ENCODE results near the gene NUP214. TPM values are rescaled to one million over a fixed set of nuclear protein-coding genes. Genes with fewer than 3 reads are reported as not detected.

Gene NUP214
- total RNA-seq, 1 donor from 2014 or later, result 70.2 TPM

DNA sequence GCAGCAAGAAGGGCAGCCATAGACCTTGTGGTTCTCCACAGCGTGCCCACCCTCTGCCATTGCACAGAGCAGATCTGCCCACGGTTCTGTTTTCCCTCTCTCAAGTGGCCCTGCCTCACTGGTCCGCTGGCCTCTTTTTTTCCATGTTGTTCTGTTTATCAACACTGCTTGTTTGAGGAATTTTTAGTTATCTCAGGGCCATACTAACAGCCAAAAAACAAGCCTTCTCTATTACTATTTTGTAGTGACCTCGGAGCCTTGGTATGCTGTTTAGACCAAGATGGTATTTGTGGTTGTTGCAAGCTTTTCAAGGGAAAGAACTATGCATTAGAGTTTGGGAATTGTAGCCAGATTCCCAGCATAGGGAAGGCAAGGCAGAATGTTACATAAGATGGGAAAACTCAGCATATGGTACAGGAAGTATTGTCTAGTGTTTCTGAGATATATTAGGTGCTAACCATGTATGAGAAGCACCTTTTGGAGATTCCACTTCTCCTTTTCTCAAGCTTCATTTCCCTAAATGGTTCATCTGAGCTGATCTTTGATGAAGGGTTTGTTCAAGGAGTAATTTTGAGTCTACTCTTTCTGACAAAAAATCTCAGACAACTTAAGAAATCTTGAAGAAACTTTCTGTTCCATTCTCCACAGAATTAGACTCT lies 54.3 kb downstream of the NUP214 start:
- DNase-seq (ENCODE audit: extremely low spot score in 2 of 2), result no peak
- TF ChIP-seq POLR2AphosphoS5 (IDR thresholded peaks at IDR 0.05; ENCODE audit: insufficient read depth in 1 of 2, low read depth in 1 of 2) (no peak), POLR2A (IDR thresholded peaks at IDR 0.05) (no peak), CTCF (IDR thresholded peaks at IDR 0.05) (no peak)
- Histone ChIP-seq H3K4me3 (no peak overlapping the region), H3K4me1 (no peaks in the 10 kb centered on the region), H3K27me3 (no peaks in the 10 kb centered on the region), H3K27ac (no peak overlapping the region), H3K36me3 (peaks cover 0 to 53% of the 10 kb centered on the region in 2 donors), H3K9me3 (no peaks in the 10 kb centered on the region)
- intact Hi-C loops (cut with DNase I), result loop anchor here (5.0 kb wide), 1 partner anchor 153 kb away; no protein-coding TSS in a partner anchor

DNA sequence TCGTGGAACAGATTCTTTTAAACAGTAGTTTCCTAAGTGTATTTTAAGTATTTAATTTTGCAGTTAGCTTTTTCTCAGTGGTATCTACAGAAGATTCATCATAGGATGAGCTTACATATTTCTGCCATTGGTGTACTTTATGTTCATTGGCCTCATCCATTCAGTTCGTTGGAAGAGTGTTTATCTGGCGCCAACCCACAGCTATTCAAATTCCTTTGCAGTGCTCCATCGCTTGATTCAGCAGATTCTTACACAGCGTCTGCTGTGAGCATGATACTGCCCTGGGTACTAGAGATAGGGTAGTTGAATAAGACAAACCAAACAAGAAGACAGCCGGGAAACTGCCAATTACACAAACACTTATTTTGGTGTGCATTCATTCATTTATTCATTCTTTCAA lies 55.1 kb downstream of the NUP214 start:
- no peaks in the 10 kb centered on the region for H3K27me3 ChIP-seq
- TF ChIP-seq POLR2A (IDR thresholded peaks at IDR 0.05), result no peak
- DNase-seq (ENCODE audit: extremely low spot score in 2 of 2), result no peak
- intact Hi-C loops (cut with DNase I), result no loop called here
- H3K4me3 ChIP-seq, result no peak overlapping the region
- peaks cover 0 to 46% of the 10 kb centered on the region in 2 donors for H3K36me3 ChIP-seq
- no peaks in the 10 kb centered on the region for H3K4me1 ChIP-seq
- H3K9me3 ChIP-seq, result no peaks in the 10 kb centered on the region
- no peak overlapping the region for H3K27ac ChIP-seq

GRCh38 chr9:131181091-131181681 lies 55.8 kb downstream of the NUP214 start:
- Histone ChIP-seq H3K27me3 (no peaks in the 10 kb centered on the region), H3K4me3 (no peak overlapping the region), H3K9me3 (no peaks in the 10 kb centered on the region), H3K4me1 (no peaks in the 10 kb centered on the region), H3K36me3 (peaks cover 0 to 43% of the 10 kb centered on the region in 2 donors), H3K27ac (no peak overlapping the region)
- TF ChIP-seq POLR2AphosphoS5 (IDR thresholded peaks at IDR 0.05; ENCODE audit: insufficient read depth in 1 of 2, low read depth in 1 of 2) (no peak), POLR2A (IDR thresholded peaks at IDR 0.05) (no peak), CTCF (IDR thresholded peaks at IDR 0.05) (no peak)
- no peak for DNase-seq (ENCODE audit: extremely low spot score in 2 of 2)
- intact Hi-C loops (cut with DNase I), result no loop called here

- Histone ChIP-seq H3K4me1 (no peaks in the 10 kb centered on the region), H3K36me3 (peaks cover 0 to 57% of the 10 kb centered on the region in 2 donors), H3K27ac (no peak overlapping the region), H3K9me3 (no peaks in the 10 kb centered on the region), H3K4me3 (no peak overlapping the region), H3K27me3 (no peaks in the 10 kb centered on the region)
- intact Hi-C loops (cut with DNase I), result no loop called here
- no peak for DNase-seq (ENCODE audit: extremely low spot score in 2 of 2)
- TF ChIP-seq CTCF (IDR thresholded peaks at IDR 0.05) (no peak), POLR2AphosphoS5 (IDR thresholded peaks at IDR 0.05; ENCODE audit: insufficient read depth in 1 of 2, low read depth in 1 of 2) (no peak), POLR2A (IDR thresholded peaks at IDR 0.05) (no peak)
These were observed 60.5 kb downstream of the NUP214 start for GRCh38 chr9:131185924-131186323.

DNA sequence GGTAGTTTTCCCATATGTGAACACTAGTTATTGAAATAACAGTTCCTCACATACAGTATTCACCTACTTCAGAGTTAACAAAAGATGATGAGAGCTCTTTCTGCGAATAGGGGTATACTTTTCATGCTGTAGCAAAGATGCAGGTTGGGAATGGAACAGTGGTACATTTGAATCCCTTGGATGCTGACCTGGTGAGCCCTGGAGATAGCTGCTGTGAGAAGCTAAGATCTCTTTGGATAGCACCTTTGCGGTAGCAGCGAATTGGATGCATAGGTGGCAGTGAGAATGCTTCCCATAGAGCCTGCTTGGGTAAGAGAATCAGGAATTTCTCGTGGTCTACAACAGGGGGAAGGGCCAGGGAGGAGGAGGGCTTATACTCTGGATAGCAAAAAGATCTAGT lies 61.2 kb downstream of the NUP214 start:
- intact Hi-C loops (cut with DNase I), result no loop called here

More for the DNA sequence above, 61.2 kb downstream of the NUP214 start:
- no peak for DNase-seq (ENCODE audit: extremely low spot score in 2 of 2)
- no peak for TF ChIP-seq POLR2A (IDR thresholded peaks at IDR 0.05)
- no peak for TF ChIP-seq POLR2AphosphoS5 (IDR thresholded peaks at IDR 0.05; ENCODE audit: insufficient read depth in 1 of 2, low read depth in 1 of 2)
- TF ChIP-seq CTCF (IDR thresholded peaks at IDR 0.05), result no peak
- H3K27ac ChIP-seq, result no peak overlapping the region
- H3K9me3 ChIP-seq, result no peaks in the 10 kb centered on the region
- H3K4me1 ChIP-seq, result no peaks in the 10 kb centered on the region
- H3K36me3 ChIP-seq, result peaks cover 0 to 57% of the 10 kb centered on the region in 2 donors
- no peak overlapping the region for H3K4me3 ChIP-seq
- H3K27me3 ChIP-seq, result no peaks in the 10 kb centered on the region

Measured in vagina (tissue), 2 donors.